Sigmoid colon (tissue), 4 donors: ENCODE measurements around the gene NUF2.

ENCODE experiments used
- CTCF ChIP-seq, 4 experiments: fragments of 450-650 bp in 3 of 4; fragments of 200-600 bp in 1 of 4; IDR thresholded peaks; one replicate each; pipeline ENCODE4 v1.5.1; 2016 to 2019; ENCODE audit warnings: antibody characterized with exemption in 4 of 4, mild to moderate bottlenecking in 3 of 4, moderate library complexity in 2 of 4
- EP300 ChIP-seq, 4 donors: sonication (generic); formaldehyde crosslinking; IDR thresholded peaks; one replicate each; pipeline ENCODE4 v1.6.1; 2017; ENCODE audit warnings: antibody characterized with exemption in 4 of 4
- POLR2A ChIP-seq, 2 donors: fragments of 450-650 bp; IDR thresholded peaks; one replicate each; pipeline ENCODE4 v1.6.1; 2016; ENCODE audit warnings: antibody characterized with exemption in 2 of 2, mild to moderate bottlenecking in 2 of 2, moderate library complexity in 2 of 2
- POLR2AphosphoS5 ChIP-seq, 4 donors: sonication (generic); formaldehyde crosslinking; IDR thresholded peaks; one replicate each; pipeline ENCODE4 v1.6.1; 2017; ENCODE audit warnings: antibody characterized with exemption in 4 of 4

- TF ChIP-seq POLR2AphosphoS5 (IDR thresholded peaks at IDR 0.05) (no peak), CTCF (IDR thresholded peaks at IDR 0.05) (no peak), POLR2A (IDR thresholded peaks at IDR 0.05) (no peak), EP300 (IDR thresholded peaks at IDR 0.05) (no peak)
Observed at GRCh38 chr1:163300568-163300967, 21.2 kb upstream of the NUF2 start.
